MM.1S (cell line): ENCODE measurements around the gene SPACA5.
"Not testable (repeated sequence)": the region's sequence is repeated elsewhere in the genome, so short reads cannot be mapped to it uniquely, and the experiment has no call there.

Source experiments
- EZH2 ChIP-seq: fragments of 300-600 bp; sonication (generic); optimal IDR thresholded peaks from 2 replicates; pipeline ENCODE3; 2017; ENCODE audit warnings: low read depth, mild to moderate bottlenecking, antibody characterized with exemption, low read length, mixed read lengths
- EZH2phosphoT487 ChIP-seq: fragments of 300-600 bp; sonication (generic); IDR thresholded peaks from 2 replicates; pipeline ENCODE4 v1.6.1; 2018; ENCODE audit warnings: antibody characterized with exemption, low read length
- TF ChIP-seq, protein P1 (sequence below): fragments of 300-600 bp; sonication (generic); IDR thresholded peaks from 2 replicates; pipeline ENCODE4 v1.5.1; 2016; ENCODE audit warnings: antibody characterized with exemption, low read length, mixed read lengths

DNA sequence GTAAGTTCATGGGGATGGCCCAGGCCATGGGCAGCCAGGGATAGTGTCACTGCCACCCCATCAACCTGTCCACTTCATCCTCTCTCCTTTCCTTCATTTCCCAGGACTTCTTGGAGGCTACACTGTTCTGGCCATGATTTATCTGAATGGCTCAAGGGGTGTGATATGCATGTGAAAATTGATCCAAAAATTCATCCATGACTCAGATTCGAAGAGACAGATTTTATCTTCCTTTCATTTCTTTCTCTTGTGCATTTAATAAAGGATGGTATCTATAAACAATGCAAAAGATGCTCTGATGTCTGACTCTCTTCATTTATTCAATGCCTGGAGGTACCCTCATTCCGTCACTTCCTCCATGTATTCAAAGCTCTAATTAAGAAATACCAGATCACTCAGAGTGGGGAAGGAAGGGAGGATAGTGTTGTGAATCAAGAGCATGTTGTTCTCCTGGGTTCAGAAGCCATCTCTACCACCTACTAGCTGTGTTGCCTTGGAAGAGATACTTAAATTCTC lies 2.7 kb downstream of the SPACA5 start:
- TF ChIP-seq, protein P1, sequence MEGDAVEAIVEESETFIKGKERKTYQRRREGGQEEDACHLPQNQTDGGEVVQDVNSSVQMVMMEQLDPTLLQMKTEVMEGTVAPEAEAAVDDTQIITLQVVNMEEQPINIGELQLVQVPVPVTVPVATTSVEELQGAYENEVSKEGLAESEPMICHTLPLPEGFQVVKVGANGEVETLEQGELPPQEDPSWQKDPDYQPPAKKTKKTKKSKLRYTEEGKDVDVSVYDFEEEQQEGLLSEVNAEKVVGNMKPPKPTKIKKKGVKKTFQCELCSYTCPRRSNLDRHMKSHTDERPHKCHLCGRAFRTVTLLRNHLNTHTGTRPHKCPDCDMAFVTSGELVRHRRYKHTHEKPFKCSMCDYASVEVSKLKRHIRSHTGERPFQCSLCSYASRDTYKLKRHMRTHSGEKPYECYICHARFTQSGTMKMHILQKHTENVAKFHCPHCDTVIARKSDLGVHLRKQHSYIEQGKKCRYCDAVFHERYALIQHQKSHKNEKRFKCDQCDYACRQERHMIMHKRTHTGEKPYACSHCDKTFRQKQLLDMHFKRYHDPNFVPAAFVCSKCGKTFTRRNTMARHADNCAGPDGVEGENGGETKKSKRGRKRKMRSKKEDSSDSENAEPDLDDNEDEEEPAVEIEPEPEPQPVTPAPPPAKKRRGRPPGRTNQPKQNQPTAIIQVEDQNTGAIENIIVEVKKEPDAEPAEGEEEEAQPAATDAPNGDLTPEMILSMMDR = not testable (repeated sequence)
- not testable (repeated sequence) for TF ChIP-seq EZH2, EZH2phosphoT487
